BJ (cell line): Measurements from ENCODE around the gene PLAGL1. TPM values are rescaled to one million over a fixed set of nuclear protein-coding genes. Genes with fewer than 3 reads are reported as not detected.

Source experiments
- CTCF ChIA-PET: fragments of 350-600 bp; formaldehyde crosslinking; extraction: SDS; loops from one replicate; lab custom pipeline; 2021; ENCODE audit warnings: antibody characterized with exemption, inconsistent platforms; lab: Yijun Ruan, JAX
- POLR2A ChIA-PET: fragments of 300-600 bp; sonication (Branson Sonifier 250); formaldehyde crosslinking; extraction: SDS; loops from one replicate; lab custom pipeline; 2021; ENCODE audit warnings: antibody characterized with exemption; lab: Charles Lee
- DNase-seq: peaks from one replicate; pipeline ENCODE4 v3.0.0-alpha.2; 2011; ENCODE audit warnings: low read depth
- H3K27me3 ChIP-seq: 2 replicates; pipeline ENCODE4 v1.6.0; 2011; ENCODE audit warnings: low read length; ENCODE audit not compliant: control insufficient read depth, insufficient read depth
- H3K36me3 ChIP-seq: 2 replicates; pipeline ENCODE4 v1.5.1; 2011; ENCODE audit warnings: low read length; ENCODE audit not compliant: control insufficient read depth, insufficient read depth
- H3K4me3 ChIP-seq: 2 replicates; pipeline ENCODE4 v1.5.1; 2011; ENCODE audit warnings: low read depth, mild to moderate bottlenecking, control low read depth, low read length
- polyA plus RNA-seq: library from polyadenylated mRNA; depleted of rRNA; stranded (reverse); fragments of >200 nt; gene quantifications from 2 replicates; pipeline ENCODE4 v1.2.3, GENCODE V29; 2011
- TF ChIP-seq, protein P1 (sequence below): IDR thresholded peaks from 2 replicates; pipeline ENCODE4 v1.5.1; 2011; ENCODE audit warnings: low read depth, mild to moderate bottlenecking, control low read depth, inconsistent platforms, low read length, moderate library complexity; ENCODE audit not compliant: insufficient read depth

Gene PLAGL1
- polyA plus RNA-seq, 1 experiment, result 68.0 TPM

DNA sequence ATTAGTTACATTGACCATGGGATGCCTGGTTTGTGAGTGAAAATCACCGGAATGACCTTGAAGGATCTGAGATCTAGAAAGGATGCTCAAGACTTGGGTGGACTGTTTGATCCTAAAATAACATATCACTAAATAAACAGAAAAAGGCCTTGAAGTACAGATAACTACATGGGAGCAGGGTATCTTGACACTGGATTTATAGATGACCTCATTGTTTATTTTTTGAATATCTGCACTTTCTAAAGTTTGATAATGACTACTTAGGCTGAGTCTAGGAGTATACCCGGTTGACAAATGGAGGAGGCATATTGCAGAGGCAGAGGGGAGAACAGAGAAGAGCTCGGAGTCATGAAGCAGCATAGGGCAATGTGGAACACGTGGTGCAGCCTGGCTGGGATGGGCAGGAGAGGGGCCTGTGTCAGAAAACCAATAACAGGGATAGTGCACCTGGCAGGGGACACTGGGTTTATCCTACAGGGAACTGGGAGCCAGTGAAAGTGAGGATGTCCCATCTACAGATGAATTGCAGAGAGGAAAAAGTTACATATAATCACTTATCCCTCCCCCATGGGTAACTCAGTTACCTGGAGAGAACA is 50.3 kb downstream of the PLAGL1 start:
- POLR2A ChIA-PET, result no interaction called here
- no peak for DNase-seq
- Histone ChIP-seq H3K36me3 (peaks cover 7% of the 10 kb centered on the region), H3K27me3 (no peaks in the 10 kb centered on the region), H3K4me3 (no peak overlapping the region)
- CTCF ChIA-PET, result interaction anchor here (1.0 kb wide), 1 partner anchor 16 kb away, joined by 3 read pairs; no protein-coding TSS in a partner anchor
- TF ChIP-seq, protein P1, sequence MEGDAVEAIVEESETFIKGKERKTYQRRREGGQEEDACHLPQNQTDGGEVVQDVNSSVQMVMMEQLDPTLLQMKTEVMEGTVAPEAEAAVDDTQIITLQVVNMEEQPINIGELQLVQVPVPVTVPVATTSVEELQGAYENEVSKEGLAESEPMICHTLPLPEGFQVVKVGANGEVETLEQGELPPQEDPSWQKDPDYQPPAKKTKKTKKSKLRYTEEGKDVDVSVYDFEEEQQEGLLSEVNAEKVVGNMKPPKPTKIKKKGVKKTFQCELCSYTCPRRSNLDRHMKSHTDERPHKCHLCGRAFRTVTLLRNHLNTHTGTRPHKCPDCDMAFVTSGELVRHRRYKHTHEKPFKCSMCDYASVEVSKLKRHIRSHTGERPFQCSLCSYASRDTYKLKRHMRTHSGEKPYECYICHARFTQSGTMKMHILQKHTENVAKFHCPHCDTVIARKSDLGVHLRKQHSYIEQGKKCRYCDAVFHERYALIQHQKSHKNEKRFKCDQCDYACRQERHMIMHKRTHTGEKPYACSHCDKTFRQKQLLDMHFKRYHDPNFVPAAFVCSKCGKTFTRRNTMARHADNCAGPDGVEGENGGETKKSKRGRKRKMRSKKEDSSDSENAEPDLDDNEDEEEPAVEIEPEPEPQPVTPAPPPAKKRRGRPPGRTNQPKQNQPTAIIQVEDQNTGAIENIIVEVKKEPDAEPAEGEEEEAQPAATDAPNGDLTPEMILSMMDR, result no peak

DNA sequence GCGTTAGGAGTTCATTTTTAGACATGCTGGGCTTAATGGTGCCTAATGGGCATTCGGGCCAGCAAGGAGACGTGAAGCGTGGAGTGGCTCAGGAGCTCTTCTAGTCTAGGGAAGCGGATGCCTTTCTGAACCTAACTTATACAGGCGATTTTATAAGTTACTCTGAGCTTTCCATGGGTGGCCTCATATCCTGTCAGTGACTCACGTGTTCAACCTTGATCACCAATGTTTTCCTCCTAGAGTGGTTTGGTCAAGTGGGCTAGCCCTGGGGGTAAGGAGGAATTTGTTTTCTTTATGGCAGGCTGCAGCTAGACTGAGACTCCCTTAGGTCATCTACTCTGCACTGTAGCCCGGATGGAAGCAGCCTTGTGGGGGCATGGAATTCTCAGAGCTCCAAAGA is 52.1 kb downstream of the PLAGL1 start:
- ChIA-PET CTCF (interaction anchor here (0.8 to 1.7 kb wide), 3 partner anchors 16 to 381 kb away, joined by 3 to 7 read pairs (median 5); no protein-coding TSS in a partner anchor), POLR2A (no interaction called here)
- Histone ChIP-seq H3K27me3 (no peaks in the 10 kb centered on the region; the same call in 1 of the 2 replicates), H3K4me3 (no peak overlapping the region), H3K36me3 (peaks cover 7% of the 10 kb centered on the region)
- no peak for DNase-seq
- TF ChIP-seq, protein P1, result no peak

- CTCF ChIA-PET, result interaction anchor here (2.3 kb wide), 1 partner anchor 10 kb away, joined by 10 read pairs; no protein-coding TSS in a partner anchor
Observed at GRCh38 chr6:143953922-143954321, 54.1 kb downstream of the PLAGL1 start.

GRCh38 chr6:143952947-143953701 is 54.9 kb downstream of the PLAGL1 start:
- ChIA-PET CTCF (interaction anchor here (1.1 to 2.3 kb wide), 3 partner anchors 10 to 377 kb away, joined by 3 to 10 read pairs (median 3); no protein-coding TSS in a partner anchor), POLR2A (no interaction called here)
- TF ChIP-seq, protein P1, result no peak
- H3K4me3 ChIP-seq, result no peak overlapping the region
- no peaks in the 10 kb centered on the region; the same call in 1 of the 2 replicates for H3K27me3 ChIP-seq
- DNase-seq, result no peak
- peaks cover 3% of the 10 kb centered on the region; the same call in 1 of the 2 replicates for H3K36me3 ChIP-seq

More at GRCh38 chr6:143953922-143954321, 54.1 kb downstream of the PLAGL1 start:
- Histone ChIP-seq H3K27me3 (no peaks in the 10 kb centered on the region; the same call in 1 of the 2 replicates), H3K36me3 (peaks cover 2% of the 10 kb centered on the region), H3K4me3 (no peak overlapping the region)
- TF ChIP-seq, protein P1, result no peak
- DNase-seq, result no peak
- POLR2A ChIA-PET, result no interaction called here

GRCh38 chr6:143952060-143952778 is 55.8 kb downstream of the PLAGL1 start:
- TF ChIP-seq, protein P1, result no peak
- CTCF ChIA-PET, result interaction anchor here (1.1 to 2.3 kb wide), 3 partner anchors 11 to 376 kb away, joined by 3 to 10 read pairs (median 3); no protein-coding TSS in a partner anchor

More at GRCh38 chr6:143952060-143952778, 55.8 kb downstream of the PLAGL1 start:
- Histone ChIP-seq H3K4me3 (no peak overlapping the region), H3K27me3 (no peaks in the 10 kb centered on the region; the same call in 1 of the 2 replicates), H3K36me3 (peaks cover 4% of the 10 kb centered on the region)
- DNase-seq, result no peak
- POLR2A ChIA-PET, result no interaction called here
